Osteocyte (in vitro differentiated cells): Measurements from ENCODE around the gene LRRC4C. TPM values are rescaled to one million over a fixed set of nuclear protein-coding genes. Genes with fewer than 3 reads are reported as not detected.
"Not testable (repeated sequence)": the region's sequence is repeated elsewhere in the genome, so short reads cannot be mapped to it uniquely, and the experiment has no call there.

Source experiments
- DNase-seq: peaks from one replicate; pipeline ENCODE4 v3.0.0; 2021; ENCODE audit warnings: mixed read lengths; ENCODE audit not compliant: unreplicated experiment; ENCODE audit errors: extremely low spot score
- H3K27ac Mint-ChIP-seq: one replicate; pipeline ENCODE4 v1.8.0; 2021; ENCODE audit warnings: mild to moderate bottlenecking, mixed read lengths; ENCODE audit not compliant: unreplicated experiment
- H3K27me3 Mint-ChIP-seq: one replicate; pipeline ENCODE4 v1.8.0; 2021; ENCODE audit warnings: mixed read lengths; ENCODE audit not compliant: unreplicated experiment
- H3K36me3 Mint-ChIP-seq: one replicate; pipeline ENCODE4 v1.8.0; 2021; ENCODE audit warnings: mixed read lengths; ENCODE audit not compliant: unreplicated experiment
- H3K4me1 Mint-ChIP-seq: one replicate; pipeline ENCODE4 v1.8.0; 2021; ENCODE audit warnings: mixed read lengths; ENCODE audit not compliant: unreplicated experiment
- H3K4me3 Mint-ChIP-seq: one replicate; pipeline ENCODE4 v1.8.0; 2021; ENCODE audit warnings: mild to moderate bottlenecking, moderate library complexity, mixed read lengths; ENCODE audit not compliant: unreplicated experiment
- H3K9me3 Mint-ChIP-seq: one replicate; pipeline ENCODE4 v1.8.0; 2021; ENCODE audit warnings: mixed read lengths; ENCODE audit not compliant: unreplicated experiment
- CTCF ChIP-seq: fragments of 200-600 bp; sonication (generic); IDR thresholded peaks from 2 replicates; pipeline ENCODE4 v1.5.0; 2021; ENCODE audit warnings: antibody characterized with exemption, mild to moderate bottlenecking, moderate library complexity
- total RNA-seq: library from RNA; stranded (reverse); gene quantifications from 2 replicates; pipeline ENCODE4 v1.2.1, GENCODE V29; 2021

LRRC4C gene
- total RNA-seq, 1 donor from 2014 or later: 0.16 TPM

GRCh38 chr11:40537734-40538133 is 921.7 kb downstream of the LRRC4C start:
- Mint-ChIP-seq H3K4me1 (no peaks in the 10 kb centered on the region), H3K4me3 (no peak overlapping the region), H3K9me3 (peaks cover 4% of the 10 kb centered on the region), H3K27me3 (no peaks in the 10 kb centered on the region), H3K36me3 (no peaks in the 10 kb centered on the region), H3K27ac (no peak overlapping the region)
- no peak for TF ChIP-seq CTCF
- no peak for DNase-seq

- not testable (repeated sequence) for H3K27me3 Mint-ChIP-seq, H3K9me3 Mint-ChIP-seq, DNase-seq, H3K4me1 Mint-ChIP-seq, H3K4me3 Mint-ChIP-seq, H3K27ac Mint-ChIP-seq, H3K36me3 Mint-ChIP-seq
Measured at GRCh38 chr11:40522080-40522479, 937.4 kb downstream of the LRRC4C start.

- Mint-ChIP-seq H3K36me3 (no peaks in the 10 kb centered on the region), H3K27me3 (no peaks in the 10 kb centered on the region), H3K4me3 (no peak overlapping the region), H3K4me1 (no peaks in the 10 kb centered on the region), H3K27ac (no peak overlapping the region), H3K9me3 (peaks cover 5% of the 10 kb centered on the region)
- no peak for TF ChIP-seq CTCF
- no peak for DNase-seq
Measured at GRCh38 chr11:40517122-40517521, 942.3 kb downstream of the LRRC4C start.

GRCh38 chr11:40514124-40514523 is 945.3 kb downstream of the LRRC4C start:
- H3K36me3 Mint-ChIP-seq: no peaks in the 10 kb centered on the region
- H3K27me3 Mint-ChIP-seq: no peaks in the 10 kb centered on the region
- H3K4me3 Mint-ChIP-seq: no peak overlapping the region
- no peak for DNase-seq
- H3K4me1 Mint-ChIP-seq: no peaks in the 10 kb centered on the region
- no peak overlapping the region for H3K27ac Mint-ChIP-seq
- TF ChIP-seq CTCF: no peak
- peaks cover 8% of the 10 kb centered on the region for H3K9me3 Mint-ChIP-seq

- Mint-ChIP-seq H3K36me3 (no peaks in the 10 kb centered on the region), H3K4me1 (no peaks in the 10 kb centered on the region), H3K27me3 (no peaks in the 10 kb centered on the region), H3K4me3 (no peak overlapping the region), H3K27ac (no peak overlapping the region), H3K9me3 (peaks cover 6% of the 10 kb centered on the region)
- DNase-seq: no peak
- TF ChIP-seq CTCF: no peak
Measured at GRCh38 chr11:40513281-40513680, 946.2 kb downstream of the LRRC4C start.

- no peak for DNase-seq
- H3K27ac Mint-ChIP-seq: no peak overlapping the region
- H3K9me3 Mint-ChIP-seq: peaks cover 3% of the 10 kb centered on the region
- H3K4me1 Mint-ChIP-seq: no peaks in the 10 kb centered on the region
- no peak overlapping the region for H3K4me3 Mint-ChIP-seq
- no peak for TF ChIP-seq CTCF
- H3K27me3 Mint-ChIP-seq: no peaks in the 10 kb centered on the region
- H3K36me3 Mint-ChIP-seq: no peaks in the 10 kb centered on the region
Measured at GRCh38 chr11:40508303-40508702, 951.1 kb downstream of the LRRC4C start.
